SH-SY5Y (cell line): Measurements from ENCODE around the gene ATP6V1B1.

Experiments used
- GATA2 ChIP-seq: IDR thresholded peaks from 2 replicates; pipeline ENCODE4 v1.6.1; 2011; ENCODE audit warnings: mild to moderate bottlenecking, low read depth, low read length
- GATA3 ChIP-seq: IDR thresholded peaks from 2 replicates; pipeline ENCODE4 v1.6.1; 2011; ENCODE audit warnings: low read depth, mild to moderate bottlenecking, low read length, moderate library complexity

Gene ATP6V1B1

GRCh38 chr2:70935468-70936164, at the start of gene ATP6V1B1:
TSS of gene ATP6V1B1 (plus strand) at chr2:70935900. CDS start at chr2:70935955, 55 bp downstream.
- TF ChIP-seq GATA3 (no peak), GATA2 (no peak)

GRCh38 chr2:70886541-70886987, 49.1 kb upstream of the ATP6V1B1 start:
- no peak for TF ChIP-seq GATA3

GRCh38 chr2:70887208-70887549, 48.5 kb upstream of the ATP6V1B1 start:
- TF ChIP-seq GATA3 (no peak), GATA2 (no peak)

GRCh38 chr2:70887550-70888246, 48.0 kb upstream of the ATP6V1B1 start:
- TF ChIP-seq GATA2, result no peak
- TF ChIP-seq GATA3, result no peak

GRCh38 chr2:70888366-70888922, 47.3 kb upstream of the ATP6V1B1 start:
- no peak for TF ChIP-seq GATA2
- TF ChIP-seq GATA3, result no peak

GRCh38 chr2:70888923-70889715, 46.6 kb upstream of the ATP6V1B1 start:
- no peak for TF ChIP-seq GATA3
- no peak for TF ChIP-seq GATA2

GRCh38 chr2:70889716-70890037, 46.0 kb upstream of the ATP6V1B1 start:
- TF ChIP-seq GATA2 (no peak), GATA3 (no peak)

- TF ChIP-seq GATA2 (no peak), GATA3 (no peak)
Observed at GRCh38 chr2:70890469-70891065, 45.1 kb upstream of the ATP6V1B1 start.

- TF ChIP-seq GATA3 (no peak), GATA2 (no peak)
Observed at GRCh38 chr2:70891572-70892357, 43.9 kb upstream of the ATP6V1B1 start.

GRCh38 chr2:70892750-70893149, 43.0 kb upstream of the ATP6V1B1 start:
- TF ChIP-seq GATA3 (no peak), GATA2 (no peak)

- TF ChIP-seq GATA2 (no peak), GATA3 (no peak)
Observed at GRCh38 chr2:70893186-70893585, 42.5 kb upstream of the ATP6V1B1 start.

- TF ChIP-seq GATA2, result no peak
- no peak for TF ChIP-seq GATA3
Observed at GRCh38 chr2:70894765-70895164, 40.9 kb upstream of the ATP6V1B1 start.

- TF ChIP-seq GATA2, result no peak
- no peak for TF ChIP-seq GATA3
Observed at GRCh38 chr2:70895249-70895648, 40.5 kb upstream of the ATP6V1B1 start.

- TF ChIP-seq GATA2 (no peak), GATA3 (no peak)
Observed at GRCh38 chr2:70895998-70896764, 39.5 kb upstream of the ATP6V1B1 start.
